Measurements from ENCODE around the gene CERCAM. TPM values are rescaled to one million over a fixed set of nuclear protein-coding genes. Genes with fewer than 3 reads are reported as not detected.
"Not testable (repeated sequence)": the region's sequence is repeated elsewhere in the genome, so short reads cannot be mapped to it uniquely, and the experiment has no call there.

CERCAM gene
- total RNA-seq, 2 donors from 2014 or later, result 18.5 to 26.5 TPM

DNA sequence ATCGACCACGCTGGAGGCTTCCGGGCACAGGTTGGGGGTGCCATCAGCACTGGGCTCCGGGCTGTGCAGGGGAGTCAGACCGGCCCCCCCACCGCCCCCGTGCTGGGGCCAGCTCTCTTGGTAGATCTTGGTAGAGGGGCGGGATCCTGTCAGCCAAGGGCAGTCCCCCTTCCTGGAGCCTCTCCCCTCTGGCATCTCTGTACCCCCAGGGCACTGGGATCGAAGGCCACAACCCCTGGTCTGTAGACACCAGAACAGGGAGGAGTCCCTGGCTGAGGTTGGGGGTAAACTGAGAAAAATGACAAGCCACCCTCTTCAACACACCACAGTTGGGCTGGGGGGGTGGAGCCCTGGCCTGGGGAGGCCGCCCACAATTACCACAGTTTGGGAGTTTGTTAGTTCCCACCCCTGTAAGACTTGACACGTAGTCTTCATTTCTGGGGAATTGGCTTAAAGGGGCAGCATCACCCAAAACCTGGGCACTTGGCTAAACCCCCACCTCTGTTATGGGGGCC, 882 bp downstream of the CERCAM start:
- Mint-ChIP-seq H3K4me1 (peaks cover 2% of the 10 kb centered on the region), H3K9me3 (no peaks in the 10 kb centered on the region), H3K4me3 (peak overlapping the region; percentile 60), H3K27ac (no peak overlapping the region), H3K27me3 (ENCODE audit: insufficient read depth) (peaks cover 40% of the 10 kb centered on the region), H3K36me3 (ENCODE audit: low read depth) (peaks cover under 1% of the 10 kb centered on the region)
- TF ChIP-seq, protein P1, sequence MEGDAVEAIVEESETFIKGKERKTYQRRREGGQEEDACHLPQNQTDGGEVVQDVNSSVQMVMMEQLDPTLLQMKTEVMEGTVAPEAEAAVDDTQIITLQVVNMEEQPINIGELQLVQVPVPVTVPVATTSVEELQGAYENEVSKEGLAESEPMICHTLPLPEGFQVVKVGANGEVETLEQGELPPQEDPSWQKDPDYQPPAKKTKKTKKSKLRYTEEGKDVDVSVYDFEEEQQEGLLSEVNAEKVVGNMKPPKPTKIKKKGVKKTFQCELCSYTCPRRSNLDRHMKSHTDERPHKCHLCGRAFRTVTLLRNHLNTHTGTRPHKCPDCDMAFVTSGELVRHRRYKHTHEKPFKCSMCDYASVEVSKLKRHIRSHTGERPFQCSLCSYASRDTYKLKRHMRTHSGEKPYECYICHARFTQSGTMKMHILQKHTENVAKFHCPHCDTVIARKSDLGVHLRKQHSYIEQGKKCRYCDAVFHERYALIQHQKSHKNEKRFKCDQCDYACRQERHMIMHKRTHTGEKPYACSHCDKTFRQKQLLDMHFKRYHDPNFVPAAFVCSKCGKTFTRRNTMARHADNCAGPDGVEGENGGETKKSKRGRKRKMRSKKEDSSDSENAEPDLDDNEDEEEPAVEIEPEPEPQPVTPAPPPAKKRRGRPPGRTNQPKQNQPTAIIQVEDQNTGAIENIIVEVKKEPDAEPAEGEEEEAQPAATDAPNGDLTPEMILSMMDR (conservative IDR thresholded peaks at IDR 0.05), result no peak
- H3K27me3 ChIP-seq (ENCODE audit: control insufficient read depth, insufficient read depth, low read length, poor library complexity, severe bottlenecking), result peaks cover 31% of the 10 kb centered on the region
- 30 to 74% methylated on average over 2 to 11 of the region's 11 CpGs for WGBS, 2 experiments (ENCODE audit: insufficient coverage in 1 of 2, insufficient read length in 1 of 2)
- H3K9me3 ChIP-seq (ENCODE audit: control insufficient read depth, low read length), result no peaks in the 10 kb centered on the region
- H3K36me3 ChIP-seq (ENCODE audit: control insufficient read depth, insufficient read depth, low read length), result no peaks in the 10 kb centered on the region
- peak overlapping the region; percentile 81 for H3K4me3 ChIP-seq (ENCODE audit: low read length)
- DNase-seq, result no peak
- H3K27ac ChIP-seq (ENCODE audit: low read depth, low read length), result no peak overlapping the region
- no peak overlapping the region for H3K9ac ChIP-seq (ENCODE audit: extremely low read depth, low read length, poor library complexity, severe bottlenecking)
- no peaks in the 10 kb centered on the region for H3K4me1 ChIP-seq (ENCODE audit: control insufficient read depth, insufficient read depth, low read length)

DNA sequence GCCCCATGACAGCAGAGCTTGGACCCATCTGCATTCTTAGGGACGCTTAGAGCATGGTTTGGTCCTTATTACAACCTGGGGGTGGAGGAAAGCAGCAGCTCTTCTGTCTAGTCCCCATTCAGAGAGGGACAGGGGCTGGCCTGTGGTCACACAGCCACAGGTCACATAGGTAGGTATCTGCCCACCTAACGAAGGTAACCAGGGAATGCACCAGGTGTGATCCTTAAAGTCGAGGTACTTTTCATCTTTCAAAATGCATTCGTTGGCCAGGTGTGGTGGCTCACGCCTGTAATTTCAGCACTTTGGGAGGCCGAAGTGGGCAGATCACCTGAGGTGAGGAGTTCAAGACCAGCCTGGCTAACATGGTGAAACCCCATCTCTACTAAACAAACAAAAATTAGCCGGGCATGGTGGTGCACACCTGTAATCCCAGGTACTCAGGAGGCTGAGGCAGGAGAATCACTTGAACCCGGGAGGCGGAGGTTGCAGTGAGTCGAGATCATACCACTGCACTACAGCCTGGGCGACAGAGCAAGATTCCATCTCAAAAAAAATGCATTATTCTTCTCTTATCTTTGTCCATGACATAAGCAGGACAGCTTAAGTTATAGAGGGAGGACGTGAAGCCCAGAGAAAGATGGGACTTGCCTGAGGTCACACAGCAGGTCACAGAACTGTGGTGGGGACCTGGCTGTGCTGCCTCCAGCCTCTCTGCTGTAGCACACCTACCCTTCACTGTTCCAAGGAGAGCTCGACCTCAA, 1.5 kb downstream of the CERCAM start:
- H3K4me3 ChIP-seq (ENCODE audit: low read length); H3K9me3 ChIP-seq (ENCODE audit: control insufficient read depth, low read length); H3K36me3 Mint-ChIP-seq (ENCODE audit: low read depth); H3K9me3 Mint-ChIP-seq; H3K27ac Mint-ChIP-seq; H3K4me1 ChIP-seq (ENCODE audit: control insufficient read depth, insufficient read depth, low read length); DNase-seq; H3K9ac ChIP-seq (ENCODE audit: extremely low read depth, low read length, poor library complexity, severe bottlenecking); H3K36me3 ChIP-seq (ENCODE audit: control insufficient read depth, insufficient read depth, low read length); H3K27ac ChIP-seq (ENCODE audit: low read depth, low read length); H3K4me1 Mint-ChIP-seq: not testable (repeated sequence)
- peak overlapping the region; percentile 60 for H3K4me3 Mint-ChIP-seq
- 89 to 91% methylated on average over 9 to 13 of the region's 13 CpGs for WGBS, 2 experiments (ENCODE audit: insufficient coverage in 1 of 2, insufficient read length in 1 of 2)
- H3K27me3 ChIP-seq (ENCODE audit: control insufficient read depth, insufficient read depth, low read length, poor library complexity, severe bottlenecking), result peaks cover 31% of the 10 kb centered on the region
- H3K27me3 Mint-ChIP-seq (ENCODE audit: insufficient read depth), result peaks cover 38% of the 10 kb centered on the region

DNA sequence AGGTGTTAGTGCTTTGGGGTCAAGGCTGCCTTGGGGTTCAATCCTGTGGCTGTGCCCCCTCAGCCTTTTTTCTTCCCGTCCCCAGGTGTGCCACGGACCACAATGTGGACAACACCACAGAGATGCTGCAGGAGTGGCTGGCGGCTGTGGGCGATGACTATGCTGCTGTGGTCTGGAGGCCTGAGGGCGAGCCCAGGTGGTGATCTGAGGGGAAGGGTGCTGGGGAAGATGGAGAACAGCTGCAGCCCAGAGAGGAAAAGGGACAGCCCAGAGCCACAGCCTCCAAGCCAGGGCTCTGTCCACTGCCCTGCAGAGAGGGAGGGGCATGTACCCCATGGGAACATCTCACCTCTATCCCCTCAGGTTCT, 2.1 kb downstream of the CERCAM start:
- no peak for DNase-seq
- no peaks in the 10 kb centered on the region for H3K9me3 ChIP-seq (ENCODE audit: control insufficient read depth, low read length)
- H3K27me3 Mint-ChIP-seq (ENCODE audit: insufficient read depth), result peaks cover 34% of the 10 kb centered on the region
- no peak overlapping the region for H3K27ac Mint-ChIP-seq
- no peak overlapping the region for H3K4me3 ChIP-seq (ENCODE audit: low read length)
- peaks cover 2% of the 10 kb centered on the region for H3K36me3 Mint-ChIP-seq (ENCODE audit: low read depth)
- H3K9me3 Mint-ChIP-seq, result no peaks in the 10 kb centered on the region
- no peaks in the 10 kb centered on the region for H3K4me1 Mint-ChIP-seq
- no peaks in the 10 kb centered on the region for H3K36me3 ChIP-seq (ENCODE audit: control insufficient read depth, insufficient read depth, low read length)
- H3K4me3 Mint-ChIP-seq, result no peak overlapping the region
- 94 to 100% methylated on average over 3 to 5 of the region's 5 CpGs for WGBS, 2 experiments (ENCODE audit: insufficient coverage in 1 of 2, insufficient read length in 1 of 2)
- TF ChIP-seq, protein P1 (conservative IDR thresholded peaks at IDR 0.05), result no peak
- H3K4me1 ChIP-seq (ENCODE audit: control insufficient read depth, insufficient read depth, low read length), result no peaks in the 10 kb centered on the region
- no peak overlapping the region for H3K27ac ChIP-seq (ENCODE audit: low read depth, low read length)
- H3K27me3 ChIP-seq (ENCODE audit: control insufficient read depth, insufficient read depth, low read length, poor library complexity, severe bottlenecking), result peaks cover 25% of the 10 kb centered on the region
- no peak overlapping the region for H3K9ac ChIP-seq (ENCODE audit: extremely low read depth, low read length, poor library complexity, severe bottlenecking)

DNA sequence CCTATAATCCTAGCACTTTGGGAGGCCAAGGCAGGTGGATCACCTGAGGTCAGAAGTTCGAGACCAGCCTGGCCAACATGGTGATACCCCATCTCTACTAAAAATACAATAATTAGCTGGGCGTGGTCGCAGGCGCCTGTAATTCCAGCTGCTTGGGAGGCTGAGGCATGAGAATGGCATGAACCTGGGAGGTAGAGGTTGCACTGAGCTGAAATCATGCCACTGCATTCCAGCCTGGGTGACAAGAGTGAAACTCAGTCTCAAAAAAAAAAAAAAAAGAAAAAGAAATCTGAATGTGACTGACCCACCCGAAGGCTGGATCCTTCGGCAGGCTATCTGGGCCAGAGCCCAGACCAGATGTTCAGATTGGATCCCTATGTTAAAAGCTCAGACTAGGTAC, 2.7 kb downstream of the CERCAM start:
- H3K4me1 ChIP-seq (ENCODE audit: control insufficient read depth, insufficient read depth, low read length); H3K9ac ChIP-seq (ENCODE audit: extremely low read depth, low read length, poor library complexity, severe bottlenecking); H3K27ac Mint-ChIP-seq; H3K27ac ChIP-seq (ENCODE audit: low read depth, low read length); H3K9me3 Mint-ChIP-seq; H3K4me1 Mint-ChIP-seq; H3K4me3 Mint-ChIP-seq; H3K9me3 ChIP-seq (ENCODE audit: control insufficient read depth, low read length); H3K36me3 ChIP-seq (ENCODE audit: control insufficient read depth, insufficient read depth, low read length); H3K36me3 Mint-ChIP-seq (ENCODE audit: low read depth); DNase-seq; H3K4me3 ChIP-seq (ENCODE audit: low read length): not testable (repeated sequence)
- H3K27me3 ChIP-seq (ENCODE audit: control insufficient read depth, insufficient read depth, low read length, poor library complexity, severe bottlenecking), result peaks cover 23% of the 10 kb centered on the region
- peaks cover 29% of the 10 kb centered on the region for H3K27me3 Mint-ChIP-seq (ENCODE audit: insufficient read depth)
- WGBS, 2 experiments (ENCODE audit: insufficient coverage in 1 of 2, insufficient read length in 1 of 2), result 85 to 93% methylated on average over 5 to 6 of the region's 6 CpGs
